ENCODE data around the gene PEX14. TPM values are rescaled to one million over a fixed set of nuclear protein-coding genes. Genes with fewer than 3 reads are reported as not detected.

The PEX14 gene
- polyA plus RNA-seq, 3 donors = 2.2 to 8.8 (median 2.7) TPM

DNA sequence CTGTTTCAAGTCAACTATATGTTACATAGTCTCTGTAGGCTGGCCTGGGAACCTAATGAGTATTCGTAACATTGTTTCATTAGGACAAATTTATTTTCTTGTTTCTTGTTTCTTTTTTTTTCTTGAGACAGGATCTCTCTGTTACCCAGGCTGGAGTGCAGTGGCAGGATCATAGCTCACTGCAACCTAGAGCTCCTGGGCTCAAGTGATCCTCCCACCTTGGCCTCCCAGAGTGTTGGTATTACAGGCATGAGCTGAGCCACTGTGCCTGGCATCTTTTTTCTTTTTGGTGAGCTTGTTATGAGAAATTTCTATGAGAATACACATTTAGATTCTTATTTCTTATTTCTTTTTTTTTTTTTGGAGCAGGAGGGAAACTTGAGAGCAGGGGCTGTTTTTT, 37.7 kb upstream of the PEX14 start:
- intact Hi-C loops (cut with micrococcal nuclease) = no loop called here
- WGBS (ENCODE audit: insufficient coverage) = 100% methylated on average over 1 of the region's 1 CpG
- H3K27ac Mint-ChIP-seq = peak overlapping the region in 1 of 7 donors; percentile 21

DNA sequence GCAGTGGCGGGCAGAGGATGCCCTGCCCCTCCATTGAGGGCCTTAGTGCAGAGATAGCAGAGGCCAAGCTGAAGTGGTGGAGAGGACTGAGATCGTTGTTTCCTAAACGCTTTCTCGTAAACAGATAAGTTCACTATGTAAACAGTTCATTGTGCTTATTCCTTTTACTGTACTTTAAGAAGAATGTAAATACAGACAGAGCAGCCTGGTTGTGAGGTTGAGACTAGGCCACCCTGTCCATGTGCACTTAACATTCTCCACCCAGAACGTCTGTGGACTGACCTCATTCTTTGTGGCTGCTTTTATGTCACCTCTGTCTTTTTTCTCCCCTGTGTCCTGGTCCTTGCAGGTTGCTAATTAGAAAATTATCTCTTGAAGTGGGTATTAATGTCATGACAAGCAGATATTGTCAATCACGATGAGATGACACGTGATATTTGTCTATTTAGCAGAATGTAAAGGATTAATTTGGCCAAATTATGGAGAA, 36.0 kb upstream of the PEX14 start:
- H3K4me1 Mint-ChIP-seq = no peaks in the 10 kb centered on the region
- no peaks in the 10 kb centered on the region for H3K4me1 ChIP-seq (ENCODE audit: control insufficient read depth in 1 of 2, insufficient read depth in 2 of 2, low read length in 2 of 2)
- no peaks in the 10 kb centered on the region for H3K27me3 Mint-ChIP-seq (ENCODE audit: low read depth in 3 of 3)
- H3K9me3 ChIP-seq (replicated peaks in 1 of 2; ENCODE audit: control insufficient read depth in 1 of 2, insufficient read depth in 1 of 2, low read length in 2 of 2) = no peaks in the 10 kb centered on the region
- TF ChIP-seq, protein P1, sequence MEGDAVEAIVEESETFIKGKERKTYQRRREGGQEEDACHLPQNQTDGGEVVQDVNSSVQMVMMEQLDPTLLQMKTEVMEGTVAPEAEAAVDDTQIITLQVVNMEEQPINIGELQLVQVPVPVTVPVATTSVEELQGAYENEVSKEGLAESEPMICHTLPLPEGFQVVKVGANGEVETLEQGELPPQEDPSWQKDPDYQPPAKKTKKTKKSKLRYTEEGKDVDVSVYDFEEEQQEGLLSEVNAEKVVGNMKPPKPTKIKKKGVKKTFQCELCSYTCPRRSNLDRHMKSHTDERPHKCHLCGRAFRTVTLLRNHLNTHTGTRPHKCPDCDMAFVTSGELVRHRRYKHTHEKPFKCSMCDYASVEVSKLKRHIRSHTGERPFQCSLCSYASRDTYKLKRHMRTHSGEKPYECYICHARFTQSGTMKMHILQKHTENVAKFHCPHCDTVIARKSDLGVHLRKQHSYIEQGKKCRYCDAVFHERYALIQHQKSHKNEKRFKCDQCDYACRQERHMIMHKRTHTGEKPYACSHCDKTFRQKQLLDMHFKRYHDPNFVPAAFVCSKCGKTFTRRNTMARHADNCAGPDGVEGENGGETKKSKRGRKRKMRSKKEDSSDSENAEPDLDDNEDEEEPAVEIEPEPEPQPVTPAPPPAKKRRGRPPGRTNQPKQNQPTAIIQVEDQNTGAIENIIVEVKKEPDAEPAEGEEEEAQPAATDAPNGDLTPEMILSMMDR (IDR thresholded peaks at IDR 0.05) = no peak
- H3K79me2 ChIP-seq (ENCODE audit: insufficient read depth, low read length) = no peaks in the 10 kb centered on the region
- H3K27ac ChIP-seq (ENCODE audit: low read depth in 1 of 2, low read length in 2 of 2) = no peak overlapping the region
- no peak overlapping the region for H2AFZ ChIP-seq (ENCODE audit: insufficient read depth, low read depth, low read length, poor library complexity, severe bottlenecking)
- 100% methylated on average over 3 of the region's 7 CpGs for WGBS (ENCODE audit: insufficient coverage)
- H3K36me3 Mint-ChIP-seq = peaks cover 0 to 6% of the 10 kb centered on the region in 2 donors
- H3K36me3 ChIP-seq (replicated peaks in 1 of 2; ENCODE audit: control insufficient read depth in 1 of 2, insufficient read depth in 2 of 2, low read length in 2 of 2) = no peaks in the 10 kb centered on the region
- H3K27ac Mint-ChIP-seq = no peak overlapping the region
- no peak for DNase-seq
- no peaks in the 10 kb centered on the region for H3K9me3 Mint-ChIP-seq
- H3K27me3 ChIP-seq (ENCODE audit: control insufficient read depth in 2 of 2, insufficient read depth in 2 of 2, low read length in 2 of 2) = no peaks in the 10 kb centered on the region
- H3K4me3 ChIP-seq (replicated peaks in 1 of 3; ENCODE audit: low read depth in 2 of 3, low read length in 3 of 3) = no peak overlapping the region
- no peak overlapping the region for H3K4me3 Mint-ChIP-seq
- intact Hi-C loops (cut with micrococcal nuclease) = no loop called here
- no peak overlapping the region for H3K4me2 ChIP-seq (replicated peaks; ENCODE audit: extremely low read depth, low read length, poor library complexity, severe bottlenecking)
- H4K20me1 ChIP-seq (ENCODE audit: insufficient read depth, low read length) = no peaks in the 10 kb centered on the region
- no peak overlapping the region for H3K9ac ChIP-seq (ENCODE audit: insufficient read depth, low read length, poor library complexity, severe bottlenecking)

More for the DNA sequence above, 37.7 kb upstream of the PEX14 start:
- Histone ChIP-seq H3K4me3 (replicated peaks in 1 of 3; ENCODE audit: low read depth in 2 of 3, low read length in 3 of 3) (no peak overlapping the region), H2AFZ (ENCODE audit: insufficient read depth, low read depth, low read length, poor library complexity, severe bottlenecking) (no peak overlapping the region), H3K4me1 (ENCODE audit: control insufficient read depth in 1 of 2, insufficient read depth in 2 of 2, low read length in 2 of 2) (no peaks in the 10 kb centered on the region), H3K27me3 (ENCODE audit: control insufficient read depth in 2 of 2, insufficient read depth in 2 of 2, low read length in 2 of 2) (no peaks in the 10 kb centered on the region), H3K4me2 (replicated peaks; ENCODE audit: extremely low read depth, low read length, poor library complexity, severe bottlenecking) (no peak overlapping the region), H3K9ac (ENCODE audit: insufficient read depth, low read length, poor library complexity, severe bottlenecking) (no peak overlapping the region), H3K9me3 (replicated peaks in 1 of 2; ENCODE audit: control insufficient read depth in 1 of 2, insufficient read depth in 1 of 2, low read length in 2 of 2) (no peaks in the 10 kb centered on the region), H3K27ac (ENCODE audit: low read depth in 1 of 2, low read length in 2 of 2) (no peak overlapping the region), H3K79me2 (ENCODE audit: insufficient read depth, low read length) (no peaks in the 10 kb centered on the region), H3K36me3 (replicated peaks in 1 of 2; ENCODE audit: control insufficient read depth in 1 of 2, insufficient read depth in 2 of 2, low read length in 2 of 2) (no peaks in the 10 kb centered on the region), H4K20me1 (ENCODE audit: insufficient read depth, low read length) (no peaks in the 10 kb centered on the region)
- peaks cover 0 to 1% (median 0%) of the 10 kb centered on the region in 3 donors for H3K27me3 Mint-ChIP-seq (ENCODE audit: low read depth in 3 of 3)
- DNase-seq = no peak
- TF ChIP-seq, protein P1 (IDR thresholded peaks at IDR 0.05) = no peak
- H3K4me1 Mint-ChIP-seq = no peaks in the 10 kb centered on the region
- no peaks in the 10 kb centered on the region for H3K9me3 Mint-ChIP-seq
- H3K4me3 Mint-ChIP-seq = no peak overlapping the region
- H3K36me3 Mint-ChIP-seq = peaks cover 0 to 6% of the 10 kb centered on the region in 2 donors

Measured in CD14-positive monocyte (primary cell).